ENCODE results near the gene YIPF1.

The YIPF1 gene

DNA sequence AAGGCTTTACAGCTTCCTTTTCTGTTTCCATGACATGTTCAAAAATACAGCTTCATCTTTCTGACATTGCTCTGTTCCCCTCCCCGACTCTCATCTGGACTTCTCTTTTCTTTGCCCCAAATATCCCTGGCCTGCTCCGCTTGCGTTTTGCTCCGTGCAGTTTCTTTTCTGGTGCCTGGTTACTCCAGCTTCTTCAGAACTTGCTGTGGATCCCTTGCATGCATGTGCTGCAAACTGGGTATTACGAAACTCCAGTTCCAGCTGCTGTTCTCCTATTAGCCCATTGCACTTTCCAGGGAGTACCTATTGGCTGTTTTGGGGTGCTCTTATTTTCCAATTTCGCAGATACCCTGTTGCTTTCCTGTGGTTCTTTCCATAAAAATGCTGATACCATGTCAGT lies 41.6 kb downstream of the YIPF1 start:
- no peak for TF ChIP-seq CTCF (conservative IDR thresholded peaks at IDR 0.05; ENCODE audit: low read depth, low read length)
- no peak overlapping the region for H3K4me3 ChIP-seq (ENCODE audit: low read depth, low read length)
- DNase-seq (ENCODE audit: low read depth): peak; percentile 13

- H3K4me3 ChIP-seq (ENCODE audit: low read depth, low read length): no peak overlapping the region
- DNase-seq (ENCODE audit: low read depth): no peak
- no peak for TF ChIP-seq CTCF (conservative IDR thresholded peaks at IDR 0.05; ENCODE audit: low read depth, low read length)
Measured at GRCh38 chr1:53842347-53842746, 47.2 kb downstream of the YIPF1 start.

- peak overlapping the region; percentile 84 for H3K4me3 ChIP-seq (ENCODE audit: low read depth, low read length)
- TF ChIP-seq CTCF (conservative IDR thresholded peaks at IDR 0.05; ENCODE audit: low read depth, low read length): no peak
- DNase-seq (ENCODE audit: low read depth): no peak
Measured at GRCh38 chr1:53838654-53838974, 51.0 kb downstream of the YIPF1 start.

GRCh38 chr1:53837924-53838653 lies 51.5 kb downstream of the YIPF1 start, which contains the start of gene NDC1:
Gene NDC1, minus strand, starts transcription at chr1:53838296. Its CDS starts 35 bp downstream, at chr1:53838261.
- H3K4me3 ChIP-seq (ENCODE audit: low read depth, low read length): peak within 1 kb of the TSS; percentile 84
- no peak for TF ChIP-seq CTCF (conservative IDR thresholded peaks at IDR 0.05; ENCODE audit: low read depth, low read length)
- DNase-seq (ENCODE audit: low read depth): peak; percentile 97

GRCh38 chr1:53837646-53837923 lies 52.0 kb downstream of the YIPF1 start:
- DNase-seq (ENCODE audit: low read depth): peak; percentile 7
- no peak for TF ChIP-seq CTCF (conservative IDR thresholded peaks at IDR 0.05; ENCODE audit: low read depth, low read length)
- H3K4me3 ChIP-seq (ENCODE audit: low read depth, low read length): peak overlapping the region; percentile 84

DNA sequence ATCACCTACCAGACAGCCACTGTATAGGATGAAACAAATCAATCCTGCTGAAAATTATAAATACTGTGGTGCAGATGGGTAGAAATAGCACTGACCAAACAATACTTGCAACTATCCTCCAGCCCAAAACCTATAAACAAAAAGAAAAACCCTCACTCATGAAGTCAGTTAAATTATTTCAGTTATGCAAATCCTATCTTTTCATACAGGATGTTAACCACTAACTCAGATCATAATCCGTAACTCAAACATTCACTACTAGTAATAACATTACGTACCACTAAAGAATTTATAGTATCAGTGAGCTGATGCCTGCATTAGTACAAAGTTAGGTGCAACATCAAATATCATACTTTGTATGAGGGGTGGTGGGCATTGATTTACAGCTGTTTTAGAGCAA lies 54.1 kb downstream of the YIPF1 start:
- no peak for TF ChIP-seq CTCF (conservative IDR thresholded peaks at IDR 0.05; ENCODE audit: low read depth, low read length)
- DNase-seq (ENCODE audit: low read depth): peak; percentile 23
- no peak overlapping the region for H3K4me3 ChIP-seq (ENCODE audit: low read depth, low read length)

DNA sequence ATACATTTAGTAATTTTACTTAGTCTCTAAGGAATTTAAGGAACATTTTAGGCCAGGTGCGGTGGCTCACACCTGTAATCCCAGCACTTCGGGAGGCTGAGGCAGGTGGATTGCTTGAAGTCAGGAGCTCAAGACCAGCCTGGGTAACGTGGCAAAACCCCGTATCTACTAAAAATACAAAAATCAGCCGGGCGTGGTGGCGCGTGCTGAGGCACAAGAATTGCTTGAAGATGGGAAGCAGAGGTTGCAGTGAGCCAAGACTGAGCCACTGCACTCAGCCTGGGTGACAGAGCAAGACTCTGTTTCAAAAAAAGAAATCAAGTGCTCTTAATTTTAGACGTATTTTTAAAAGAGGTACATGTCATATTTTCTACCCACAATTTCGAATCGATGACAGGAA lies 54.8 kb downstream of the YIPF1 start:
- no peak for DNase-seq (ENCODE audit: low read depth)
- no peak overlapping the region for H3K4me3 ChIP-seq (ENCODE audit: low read depth, low read length)
- TF ChIP-seq CTCF (conservative IDR thresholded peaks at IDR 0.05; ENCODE audit: low read depth, low read length): no peak

Measured in choroid plexus epithelial cell (primary cell).